Neuronal stem cell (in vitro differentiated cells): ENCODE results near the gene CCDC3.

Experiments
- DNase-seq: peaks from one replicate; pipeline ENCODE4 v3.0.0-alpha.2; 2013; ENCODE audit warnings: low spot score
- H2AFZ ChIP-seq: one replicate; pipeline ENCODE4 v1.6.1; 2013; ENCODE audit warnings: mild to moderate bottlenecking, low read length, inconsistent platforms
- H2AK5ac ChIP-seq: 2 replicates; pipeline ENCODE4 v1.6.1; 2013; ENCODE audit warnings: low read depth, mild to moderate bottlenecking, inconsistent platforms, low read length, moderate library complexity, mixed read lengths
- H2BK120ac ChIP-seq: 2 replicates; pipeline ENCODE4 v1.6.1; 2013; ENCODE audit warnings: low read depth, mild to moderate bottlenecking, inconsistent platforms, low read length, moderate library complexity, mixed read lengths
- H2BK12ac ChIP-seq: one replicate; pipeline ENCODE4 v1.6.1; 2013; ENCODE audit warnings: low read length, inconsistent platforms
- H2BK15ac ChIP-seq: 2 replicates; pipeline ENCODE4 v1.6.1; 2013; ENCODE audit warnings: mild to moderate bottlenecking, low read length, inconsistent platforms, mixed read lengths
- H2BK5ac ChIP-seq: one replicate; pipeline ENCODE4 v1.6.1; 2013; ENCODE audit warnings: inconsistent platforms, mild to moderate bottlenecking, low read length, moderate library complexity
- H3K14ac ChIP-seq: one replicate; pipeline ENCODE4 v1.6.1; 2013; ENCODE audit warnings: low read length, inconsistent platforms
- H3K18ac ChIP-seq: 2 replicates; pipeline ENCODE4 v1.6.1; 2013; ENCODE audit warnings: low read length, inconsistent platforms
- H3K23ac ChIP-seq: 2 replicates; pipeline ENCODE4 v1.6.1; 2013; ENCODE audit warnings: low read depth, mild to moderate bottlenecking, mixed read lengths, low read length, inconsistent platforms; ENCODE audit not compliant: poor library complexity
- H3K27ac ChIP-seq: replicated peaks from 3 replicates; pipeline ENCODE4 v1.5.1; 2013; ENCODE audit warnings: low read length, inconsistent platforms
- H3K27me3 ChIP-seq, 3 experiments: 2 replicates each; pipeline ENCODE4 v1.6.1; 2013; ENCODE audit warnings: low read length in 3 of 3, mild to moderate bottlenecking in 2 of 3, inconsistent platforms in 1 of 3, low read depth in 1 of 3, mixed read lengths in 1 of 3, moderate library complexity in 1 of 3; ENCODE audit not compliant: control insufficient read depth in 3 of 3, insufficient read depth in 3 of 3
- H3K36me3 ChIP-seq, 2 donors: replicated peaks in 1 of 2; 2 replicates each; pipeline ENCODE4 v1.6.1; 2013; ENCODE audit warnings: low read length in 2 of 2; ENCODE audit not compliant: control insufficient read depth in 2 of 2, insufficient read depth in 2 of 2
- H3K4ac ChIP-seq: 2 replicates; pipeline ENCODE4 v1.6.1; 2013; ENCODE audit warnings: inconsistent platforms, mild to moderate bottlenecking, low read length, moderate library complexity
- H3K4me1 ChIP-seq, 2 donors: 1 replicate in 1 of 2; 2 replicates in 1 of 2; pipeline ENCODE4 v1.6.1; 2013; ENCODE audit warnings: low read length in 2 of 2, low read depth in 1 of 2; ENCODE audit not compliant: control insufficient read depth in 2 of 2, insufficient read depth in 1 of 2
- H3K4me2 ChIP-seq: one replicate; pipeline ENCODE4 v1.6.1; 2013; ENCODE audit warnings: mild to moderate bottlenecking, low read length, inconsistent platforms; ENCODE audit not compliant: insufficient read depth, poor library complexity, severe bottlenecking
- H3K4me3 ChIP-seq, 2 donors: 2 replicates each; pipeline ENCODE4 v1.5.1; 2013; ENCODE audit warnings: low read length in 2 of 2, mild to moderate bottlenecking in 2 of 2, inconsistent platforms in 1 of 2, moderate library complexity in 1 of 2
- H3K79me1 ChIP-seq: one replicate; pipeline ENCODE4 v1.6.1; 2013; ENCODE audit warnings: low read depth, mild to moderate bottlenecking, inconsistent platforms, low read length, moderate library complexity
- H3K9ac ChIP-seq: one replicate; pipeline ENCODE4 v1.6.1; 2013; ENCODE audit warnings: mild to moderate bottlenecking, low read depth, low read length, inconsistent platforms; ENCODE audit not compliant: poor library complexity
- H3K9me3 ChIP-seq, 2 donors: replicated peaks in 1 of 2; 2 replicates each; pipeline versions ENCODE3 to v1.6.1; 2013; ENCODE audit warnings: low read length in 2 of 2, mild to moderate bottlenecking in 2 of 2, inconsistent platforms in 1 of 2, low read depth in 1 of 2, mixed read lengths in 1 of 2, moderate library complexity in 1 of 2; ENCODE audit not compliant: control insufficient read depth in 2 of 2, insufficient read depth in 1 of 2
- H4K8ac ChIP-seq: one replicate; pipeline ENCODE4 v1.6.1; 2013; ENCODE audit warnings: low read depth, mild to moderate bottlenecking, inconsistent platforms, low read length, moderate library complexity
- H4K91ac ChIP-seq: one replicate; pipeline ENCODE4 v1.6.1; 2013; ENCODE audit warnings: low read length, low read depth, mild to moderate bottlenecking, inconsistent platforms; ENCODE audit not compliant: poor library complexity
- WGBS, 2 donors: extraction: QIAGEN DNeasy Blood & Tissue Kit; methylation state at CpG; one replicate each; pipeline ENCODE4 v1.1.7; 2013; ENCODE audit warnings: missing lambda C conversion rate in 2 of 2, mixed read lengths in 1 of 2; ENCODE audit not compliant: insufficient read length in 2 of 2, insufficient replicate concordance in 1 of 2; ENCODE audit errors: extremely low coverage in 2 of 2; 5-methylcytosine and 5-hydroxymethylcytosine counted together

Gene CCDC3

DNA sequence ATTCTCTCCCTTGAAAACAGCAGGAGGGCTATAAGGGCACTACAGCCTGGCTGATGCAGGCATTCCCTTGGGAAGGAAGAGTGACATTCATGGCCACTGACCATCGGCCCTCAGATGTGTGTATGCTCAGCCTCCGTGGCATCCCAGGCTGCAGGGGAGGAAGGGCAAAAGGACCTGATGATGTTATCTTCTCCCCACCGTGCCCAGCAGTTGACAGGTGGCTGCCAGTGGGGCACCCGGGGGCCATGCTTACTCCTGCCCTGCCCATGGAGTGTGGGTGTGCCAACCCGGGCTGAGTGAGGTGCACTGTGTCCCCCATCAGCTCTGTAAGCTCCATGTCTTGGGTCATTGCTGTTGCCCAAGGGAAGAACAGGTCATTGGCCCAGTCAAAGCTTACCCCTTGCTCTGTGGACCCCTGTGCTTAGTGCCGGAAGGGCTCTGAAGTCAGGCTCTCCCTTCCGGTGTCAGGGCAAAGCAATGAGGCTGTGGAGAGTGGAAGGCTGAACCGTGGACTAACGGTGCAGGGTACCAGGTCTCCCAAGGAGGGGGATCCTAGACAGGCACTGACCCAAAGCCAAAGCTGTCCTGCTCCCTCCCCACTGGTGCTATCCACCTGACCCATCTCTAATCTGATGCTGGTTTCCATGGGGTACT, 92.2 kb downstream of the CCDC3 start:
- DNase-seq = no peak
- Histone ChIP-seq H3K27me3 (no peaks in the 10 kb centered on the region), H3K27ac (no peak overlapping the region), H3K23ac (peak overlapping the region; percentile 46), H3K9ac (peak overlapping the region; percentile 25), H3K18ac (peak overlapping the region; percentile 52), H2BK12ac (no peak overlapping the region), H3K14ac (no peak overlapping the region), H3K4me1 (no peaks in the 10 kb centered on the region), H2BK120ac (no peak overlapping the region), H2AK5ac (no peak overlapping the region), H3K79me1 (no peaks in the 10 kb centered on the region), H4K8ac (no peak overlapping the region), H2BK15ac (no peak overlapping the region), H3K4me3 (no peak overlapping the region), H4K91ac (no peak overlapping the region), H2AFZ (no peak overlapping the region), H3K9me3 (no peaks in the 10 kb centered on the region), H3K4ac (no peak overlapping the region), H3K36me3 (no peaks in the 10 kb centered on the region), H3K4me2 (no peak overlapping the region), H2BK5ac (no peak overlapping the region)
- no CpG with 5 or more reads among the region's 9 CpGs for whole genome bisulfite sequencing, 2 donors

DNA sequence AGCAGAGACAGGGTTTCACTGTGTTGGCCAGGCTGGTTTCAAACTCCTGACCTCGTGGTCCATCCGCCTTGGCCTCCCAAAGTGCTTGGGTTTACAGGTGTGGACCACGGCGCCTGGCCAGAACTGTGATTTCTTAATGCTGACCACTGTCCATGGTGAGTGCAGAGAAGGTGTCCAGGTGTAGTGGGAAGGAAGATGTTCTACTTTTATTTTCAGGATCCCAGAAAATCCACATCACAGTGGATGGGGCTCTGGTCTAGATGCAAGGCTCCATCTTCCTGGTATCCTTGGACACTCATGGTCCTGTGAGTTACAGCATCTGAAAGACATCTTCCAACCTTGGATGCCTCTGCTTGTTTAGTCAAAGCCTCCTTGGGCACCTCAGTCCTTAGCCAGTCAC, 92.7 kb downstream of the CCDC3 start:
- no peak overlapping the region for H2BK12ac ChIP-seq
- H3K14ac ChIP-seq = no peak overlapping the region
- no peak overlapping the region for H3K4me3 ChIP-seq
- no peaks in the 10 kb centered on the region for H3K79me1 ChIP-seq
- H2BK120ac ChIP-seq = no peak overlapping the region
- H2BK5ac ChIP-seq = no peak overlapping the region
- H2AFZ ChIP-seq = no peak overlapping the region
- H3K4me2 ChIP-seq = no peak overlapping the region
- H2AK5ac ChIP-seq = no peak overlapping the region
- H3K9me3 ChIP-seq = no peaks in the 10 kb centered on the region
- no peak overlapping the region for H3K4ac ChIP-seq
- no peak overlapping the region for H3K23ac ChIP-seq
- no peaks in the 10 kb centered on the region for H3K4me1 ChIP-seq
- no peak for DNase-seq
- H2BK15ac ChIP-seq = no peak overlapping the region
- H4K8ac ChIP-seq = no peak overlapping the region
- no CpG with 5 or more reads among the region's 4 CpGs for WGBS, 2 donors
- H3K18ac ChIP-seq = no peak overlapping the region
- no peak overlapping the region for H3K9ac ChIP-seq
- no peaks in the 10 kb centered on the region for H3K27me3 ChIP-seq
- no peak overlapping the region for H4K91ac ChIP-seq
- no peaks in the 10 kb centered on the region for H3K36me3 ChIP-seq
- no peak overlapping the region for H3K27ac ChIP-seq

DNA sequence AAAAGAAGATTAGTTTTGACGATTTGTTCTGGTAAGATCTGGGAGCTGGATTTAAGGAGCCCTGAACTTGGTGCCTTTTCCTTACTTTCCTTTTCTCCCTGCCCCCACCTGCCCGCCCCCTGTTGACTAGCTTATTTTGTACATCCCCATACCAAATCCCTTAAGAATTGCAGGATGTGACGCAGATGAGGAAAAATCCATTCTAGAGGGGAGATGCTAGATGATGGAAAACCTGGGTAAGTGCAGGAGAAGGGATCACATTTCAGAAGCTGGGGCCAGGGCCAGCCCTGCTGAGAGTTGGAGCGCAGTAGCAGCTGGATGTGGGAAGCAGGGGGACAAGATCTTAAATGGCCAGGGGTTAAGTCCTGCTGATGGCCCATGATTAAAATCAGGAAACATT, 93.9 kb downstream of the CCDC3 start:
- Histone ChIP-seq H3K9ac (no peak overlapping the region), H3K9me3 (no peaks in the 10 kb centered on the region), H3K27me3 (no peaks in the 10 kb centered on the region), H3K27ac (no peak overlapping the region), H3K4me2 (no peak overlapping the region), H3K79me1 (no peaks in the 10 kb centered on the region), H4K8ac (no peak overlapping the region), H3K23ac (no peak overlapping the region), H2BK15ac (no peak overlapping the region), H3K4me1 (no peaks in the 10 kb centered on the region), H3K36me3 (no peaks in the 10 kb centered on the region), H4K91ac (no peak overlapping the region), H2AK5ac (no peak overlapping the region), H2AFZ (no peak overlapping the region), H2BK5ac (no peak overlapping the region), H2BK12ac (no peak overlapping the region), H3K4ac (no peak overlapping the region), H3K14ac (no peak overlapping the region), H2BK120ac (no peak overlapping the region), H3K4me3 (no peak overlapping the region), H3K18ac (no peak overlapping the region)
- DNase-seq = no peak
- WGBS, 2 donors = no CpG with 5 or more reads among the region's 4 CpGs

DNA sequence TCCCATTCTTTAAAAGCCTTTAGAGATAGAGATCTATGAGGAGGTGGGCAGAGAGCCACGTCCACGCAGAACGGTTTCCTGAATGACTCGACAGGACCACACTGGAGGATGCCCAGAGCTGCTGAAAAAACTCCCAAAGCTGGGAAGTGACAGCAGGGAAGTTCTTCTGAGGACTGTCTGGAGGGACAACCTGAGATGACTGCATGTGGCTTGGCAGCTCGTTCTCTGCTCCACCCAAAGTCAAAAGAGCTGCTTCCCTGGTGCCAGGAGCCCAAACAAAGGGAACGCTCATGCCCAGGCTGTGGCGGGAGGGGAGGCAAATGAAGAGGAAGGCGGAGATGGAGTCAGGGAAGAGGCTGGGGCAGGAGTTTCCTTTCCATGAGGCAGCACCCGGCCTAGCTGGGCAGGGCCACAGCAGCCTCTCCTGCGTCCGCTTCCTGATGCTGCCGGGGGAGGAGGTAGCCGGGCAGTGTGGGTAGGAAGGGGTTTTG, 95.4 kb downstream of the CCDC3 start:
- no peak overlapping the region for H2AFZ ChIP-seq
- H3K27ac ChIP-seq = no peak overlapping the region
- H2AK5ac ChIP-seq = no peak overlapping the region
- H3K4me2 ChIP-seq = no peak overlapping the region
- H3K23ac ChIP-seq = no peak overlapping the region
- H3K27me3 ChIP-seq = no peaks in the 10 kb centered on the region
- peak overlapping the region; percentile 26 for H3K9ac ChIP-seq
- no peak overlapping the region for H4K91ac ChIP-seq
- no peaks in the 10 kb centered on the region for H3K79me1 ChIP-seq
- no peak overlapping the region for H3K4ac ChIP-seq
- peak overlapping the region; percentile 61 for H3K18ac ChIP-seq
- no peaks in the 10 kb centered on the region for H3K4me1 ChIP-seq
- no CpG with 5 or more reads among the region's 13 CpGs for WGBS, 2 donors
- DNase-seq = no peak
- no peak overlapping the region for H2BK5ac ChIP-seq
- H2BK12ac ChIP-seq = no peak overlapping the region
- no peak overlapping the region for H3K4me3 ChIP-seq
- H3K9me3 ChIP-seq = no peaks in the 10 kb centered on the region
- H2BK15ac ChIP-seq = no peak overlapping the region
- no peak overlapping the region for H4K8ac ChIP-seq
- H3K36me3 ChIP-seq = no peaks in the 10 kb centered on the region
- no peak overlapping the region for H2BK120ac ChIP-seq
- H3K14ac ChIP-seq = no peak overlapping the region
